ENCODE data around the gene VWA2.
A peak's percentile ranks its signal among the peaks of the same experiment; 100 is the strongest.

GRCh38 chr10:114208351-114208750, 30.7 kb upstream of the VWA2 start:
- TF ChIP-seq ZBTB7A (IDR thresholded peaks at IDR 0.05; ENCODE audit: low read depth) (no peak), EP300 (IDR thresholded peaks at IDR 0.05; ENCODE audit: borderline replicate concordance) (no peak), RAD21 (IDR thresholded peaks at IDR 0.05; ENCODE audit: low read depth) (no peak), TCF12 (IDR thresholded peaks at IDR 0.05; ENCODE audit: low read depth) (0 out of 2 replicates have a peak, but pooled peaks have one; percentile 30), REST (IDR thresholded peaks at IDR 0.05; ENCODE audit: low read depth) (no peak), CEBPB (IDR thresholded peaks at IDR 0.05) (no peak), USF1 (IDR thresholded peaks at IDR 0.05) (no peak), NFIC (IDR thresholded peaks at IDR 0.05) (no peak), TEAD4 (IDR thresholded peaks at IDR 0.05) (peak; percentile 82), YY1 (IDR thresholded peaks at IDR 0.05; ENCODE audit: low read depth) (no peak), CREB1 (IDR thresholded peaks at IDR 0.05; ENCODE audit: low read depth) (no peak), TAF1 (IDR thresholded peaks at IDR 0.05; ENCODE audit: low read depth) (no peak), FOXM1 (IDR thresholded peaks at IDR 0.05; ENCODE audit: borderline replicate concordance, low read depth) (no peak)
- TF ChIP-seq, protein P1, sequence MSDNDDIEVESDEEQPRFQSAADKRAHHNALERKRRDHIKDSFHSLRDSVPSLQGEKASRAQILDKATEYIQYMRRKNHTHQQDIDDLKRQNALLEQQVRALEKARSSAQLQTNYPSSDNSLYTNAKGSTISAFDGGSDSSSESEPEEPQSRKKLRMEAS (IDR thresholded peaks at IDR 0.05), result no peak

Measured in Ishikawa (cell line).